HFFc6 (cell line): ENCODE measurements around the gene ANKRD39. TPM values are rescaled to one million over a fixed set of nuclear protein-coding genes. Genes with fewer than 3 reads are reported as not detected.
A peak's percentile ranks its signal among the peaks of the same experiment; 100 is the strongest.

Experiments
- DNase-seq: peaks from one replicate; pipeline ENCODE4 v3.0.0-alpha.2; 2018
- H3K27ac Mint-ChIP-seq: 2 replicates; pipeline ENCODE4 v1.8.0; 2020; ENCODE audit warnings: mild to moderate bottlenecking, mixed read lengths
- H3K27me3 Mint-ChIP-seq: 2 replicates; pipeline ENCODE4 v1.8.0; 2021; ENCODE audit warnings: mild to moderate bottlenecking, moderate library complexity, mixed read lengths; ENCODE audit not compliant: insufficient read depth
- H3K36me3 Mint-ChIP-seq: 2 replicates; pipeline ENCODE4 v1.8.0; 2021; ENCODE audit warnings: low read depth, mixed read lengths
- H3K4me1 Mint-ChIP-seq: 2 replicates; pipeline ENCODE4 v1.8.0; 2020; ENCODE audit warnings: low read depth, mixed read lengths
- H3K4me3 Mint-ChIP-seq: 2 replicates; pipeline ENCODE4 v1.8.0; 2020; ENCODE audit warnings: mild to moderate bottlenecking, moderate library complexity, mixed read lengths
- H3K9me3 Mint-ChIP-seq: 2 replicates; pipeline ENCODE4 v1.8.0; 2020; ENCODE audit warnings: mild to moderate bottlenecking, mixed read lengths
- CTCF ChIP-seq: fragments of 200-600 bp; sonication (generic); IDR thresholded peaks from 2 replicates; pipeline ENCODE4 v1.5.0; 2021; ENCODE audit warnings: antibody characterized with exemption, mild to moderate bottlenecking
- total RNA-seq, 6 experiments: library from RNA; stranded (reverse); fragmentation: NEBNext Ultra II Directional; extraction: Animal tissue kit (Norgen Biotek cat#: 25700); gene quantifications; 2 replicates in 1 of 6; 3 replicates in 5 of 6; pipeline ENCODE4 v1.2.3, GENCODE V29; 2021

Gene ANKRD39
- total RNA-seq, 6 experiments from 2014 or later, result 14.7 to 16.3 (median 15.3) TPM

GRCh38 chr2:96826546-96827278 is 31.1 kb downstream of the ANKRD39 start:
- Mint-ChIP-seq H3K27ac (no peak overlapping the region), H3K4me3 (no peak overlapping the region), H3K27me3 (no peaks in the 10 kb centered on the region; the same call in none of the 2 replicates), H3K4me1 (peaks cover 11% of the 10 kb centered on the region), H3K36me3 (peaks cover 8% of the 10 kb centered on the region; the same call in 1 of the 2 replicates), H3K9me3 (no peaks in the 10 kb centered on the region)
- peak; percentile 13; the same call in 1 of the 2 replicates for TF ChIP-seq CTCF
- DNase-seq, result no peak

- Mint-ChIP-seq H3K4me1 (peaks cover 11% of the 10 kb centered on the region), H3K27ac (no peak overlapping the region), H3K27me3 (no peaks in the 10 kb centered on the region; the same call in none of the 2 replicates), H3K36me3 (peaks cover 8% of the 10 kb centered on the region; the same call in 1 of the 2 replicates), H3K4me3 (no peak overlapping the region), H3K9me3 (no peaks in the 10 kb centered on the region)
- no peak for TF ChIP-seq CTCF
- DNase-seq, result no peak
These were observed 32.8 kb downstream of the ANKRD39 start for GRCh38 chr2:96825057-96825456.

GRCh38 chr2:96824079-96824870 is 33.5 kb downstream of the ANKRD39 start:
- no peaks in the 10 kb centered on the region for H3K9me3 Mint-ChIP-seq
- H3K4me1 Mint-ChIP-seq, result peaks cover 11% of the 10 kb centered on the region
- no peak for TF ChIP-seq CTCF
- no peaks in the 10 kb centered on the region; the same call in none of the 2 replicates for H3K27me3 Mint-ChIP-seq
- peak; percentile 22 for DNase-seq
- peaks cover 8% of the 10 kb centered on the region for H3K36me3 Mint-ChIP-seq
- H3K27ac Mint-ChIP-seq, result no peak overlapping the region
- no peak overlapping the region for H3K4me3 Mint-ChIP-seq

GRCh38 chr2:96823198-96823597 is 34.6 kb downstream of the ANKRD39 start:
- DNase-seq, result no peak
- TF ChIP-seq CTCF, result no peak
- Mint-ChIP-seq H3K36me3 (peaks cover 4% of the 10 kb centered on the region), H3K9me3 (no peaks in the 10 kb centered on the region), H3K27ac (no peak overlapping the region), H3K4me3 (no peak overlapping the region), H3K4me1 (peaks cover 16% of the 10 kb centered on the region), H3K27me3 (no peaks in the 10 kb centered on the region; the same call in none of the 2 replicates)

- Mint-ChIP-seq H3K4me3 (no peak overlapping the region), H3K9me3 (no peaks in the 10 kb centered on the region), H3K36me3 (peaks cover 4% of the 10 kb centered on the region), H3K27me3 (no peaks in the 10 kb centered on the region; the same call in none of the 2 replicates), H3K27ac (no peak overlapping the region), H3K4me1 (peaks cover 19% of the 10 kb centered on the region)
- no peak for TF ChIP-seq CTCF
- DNase-seq, result no peak
These were observed 35.0 kb downstream of the ANKRD39 start for GRCh38 chr2:96822786-96823185.
